ENCODE data around the gene MRPL51.

- TF ChIP-seq, protein P1, sequence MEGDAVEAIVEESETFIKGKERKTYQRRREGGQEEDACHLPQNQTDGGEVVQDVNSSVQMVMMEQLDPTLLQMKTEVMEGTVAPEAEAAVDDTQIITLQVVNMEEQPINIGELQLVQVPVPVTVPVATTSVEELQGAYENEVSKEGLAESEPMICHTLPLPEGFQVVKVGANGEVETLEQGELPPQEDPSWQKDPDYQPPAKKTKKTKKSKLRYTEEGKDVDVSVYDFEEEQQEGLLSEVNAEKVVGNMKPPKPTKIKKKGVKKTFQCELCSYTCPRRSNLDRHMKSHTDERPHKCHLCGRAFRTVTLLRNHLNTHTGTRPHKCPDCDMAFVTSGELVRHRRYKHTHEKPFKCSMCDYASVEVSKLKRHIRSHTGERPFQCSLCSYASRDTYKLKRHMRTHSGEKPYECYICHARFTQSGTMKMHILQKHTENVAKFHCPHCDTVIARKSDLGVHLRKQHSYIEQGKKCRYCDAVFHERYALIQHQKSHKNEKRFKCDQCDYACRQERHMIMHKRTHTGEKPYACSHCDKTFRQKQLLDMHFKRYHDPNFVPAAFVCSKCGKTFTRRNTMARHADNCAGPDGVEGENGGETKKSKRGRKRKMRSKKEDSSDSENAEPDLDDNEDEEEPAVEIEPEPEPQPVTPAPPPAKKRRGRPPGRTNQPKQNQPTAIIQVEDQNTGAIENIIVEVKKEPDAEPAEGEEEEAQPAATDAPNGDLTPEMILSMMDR (IDR thresholded peaks at IDR 0.05; ENCODE audit: low read depth, low read length), result no peak
- TF ChIP-seq EZH2phosphoT487 (IDR thresholded peaks at IDR 0.05; ENCODE audit: low read depth), result no peak
Measured at GRCh38 chr12:6533923-6534694, 41.0 kb upstream of the MRPL51 start, which contains the start of gene GAPDH.
